ENCODE data around the gene PNMT.

PNMT gene

DNA sequence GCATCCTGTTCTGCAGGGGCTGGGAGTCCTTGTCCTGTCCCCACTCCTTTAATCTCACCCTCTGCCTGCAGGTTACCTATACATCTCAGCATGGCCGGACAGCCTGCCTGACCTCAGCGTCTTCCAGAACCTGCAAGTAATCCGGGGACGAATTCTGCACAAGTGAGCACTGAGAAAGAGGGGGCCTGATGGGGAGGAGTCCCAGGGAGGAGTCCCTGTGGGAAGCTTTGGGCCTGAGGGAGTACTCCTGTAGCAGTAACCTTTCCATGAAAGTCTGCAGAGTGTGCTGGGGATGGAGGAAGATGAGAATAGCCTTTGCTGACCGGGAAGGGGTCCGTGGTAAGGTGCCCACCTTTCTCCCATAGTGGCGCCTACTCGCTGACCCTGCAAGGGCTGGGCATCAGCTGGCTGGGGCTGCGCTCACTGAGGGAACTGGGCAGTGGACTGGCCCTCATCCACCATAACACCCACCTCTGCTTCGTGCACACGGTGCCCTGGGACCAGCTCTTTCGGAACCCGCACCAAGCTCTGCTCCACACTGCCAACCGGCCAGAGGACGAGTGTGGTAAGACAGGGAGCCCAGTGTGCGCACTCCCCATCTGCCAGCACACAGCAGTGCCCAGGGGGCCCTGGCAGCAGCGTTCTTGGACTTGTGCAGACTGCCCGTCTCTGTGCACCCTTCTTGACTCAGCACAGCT, 47.3 kb downstream of the PNMT start:
- Histone ChIP-seq H3K4me1 (ENCODE audit: control insufficient read depth, insufficient read depth, low read length) (no peaks in the 10 kb centered on the region), H3K9me3 (ENCODE audit: control insufficient read depth, insufficient read depth, low read depth, low read length) (no peaks in the 10 kb centered on the region), H3K36me3 (ENCODE audit: control insufficient read depth in 2 of 2, insufficient read depth in 1 of 2, low read length in 2 of 2) (peaks cover 14 to 81% of the 10 kb centered on the region in 2 experiments; a peak in 2 of 3 replicates), H3K27ac (ENCODE audit: extremely low read depth, low read depth, low read length) (no peak overlapping the region), H3K4me3 (ENCODE audit: low read depth, low read length) (no peak overlapping the region)
- TF ChIP-seq SCRT2 (tag by site-specific recombination; IDR thresholded peaks at IDR 0.05) (no peak), KLF1 (tag by site-specific recombination; IDR thresholded peaks at IDR 0.05) (no peak), ZNF660 (tag by site-specific recombination; IDR thresholded peaks at IDR 0.05) (no peak), ZNF501 (tag by site-specific recombination; IDR thresholded peaks at IDR 0.05) (no peak), ZNF701 (tag by site-specific recombination; IDR thresholded peaks at IDR 0.05) (no peak), ZNF112 (tag by site-specific recombination; IDR thresholded peaks at IDR 0.05) (no peak), MEIS1 (CRISPR knock-in tag; IDR thresholded peaks at IDR 0.05; ENCODE audit: borderline replicate concordance) (no peak), ZNF175 (tag by site-specific recombination; IDR thresholded peaks at IDR 0.05) (no peak), ZNF658 (tag by site-specific recombination; IDR thresholded peaks at IDR 0.05) (no peak), ZNF223 (tag by site-specific recombination; IDR thresholded peaks at IDR 0.05) (no peak)
- POLR2A ChIA-PET, result no interaction called here
- CTCF ChIA-PET, result interaction anchor here (0.6 to 0.7 kb wide), 2 partner anchors 14 to 37 kb away, joined by 3 to 4 read pairs; partner anchors contain the start of gene MIEN1

DNA sequence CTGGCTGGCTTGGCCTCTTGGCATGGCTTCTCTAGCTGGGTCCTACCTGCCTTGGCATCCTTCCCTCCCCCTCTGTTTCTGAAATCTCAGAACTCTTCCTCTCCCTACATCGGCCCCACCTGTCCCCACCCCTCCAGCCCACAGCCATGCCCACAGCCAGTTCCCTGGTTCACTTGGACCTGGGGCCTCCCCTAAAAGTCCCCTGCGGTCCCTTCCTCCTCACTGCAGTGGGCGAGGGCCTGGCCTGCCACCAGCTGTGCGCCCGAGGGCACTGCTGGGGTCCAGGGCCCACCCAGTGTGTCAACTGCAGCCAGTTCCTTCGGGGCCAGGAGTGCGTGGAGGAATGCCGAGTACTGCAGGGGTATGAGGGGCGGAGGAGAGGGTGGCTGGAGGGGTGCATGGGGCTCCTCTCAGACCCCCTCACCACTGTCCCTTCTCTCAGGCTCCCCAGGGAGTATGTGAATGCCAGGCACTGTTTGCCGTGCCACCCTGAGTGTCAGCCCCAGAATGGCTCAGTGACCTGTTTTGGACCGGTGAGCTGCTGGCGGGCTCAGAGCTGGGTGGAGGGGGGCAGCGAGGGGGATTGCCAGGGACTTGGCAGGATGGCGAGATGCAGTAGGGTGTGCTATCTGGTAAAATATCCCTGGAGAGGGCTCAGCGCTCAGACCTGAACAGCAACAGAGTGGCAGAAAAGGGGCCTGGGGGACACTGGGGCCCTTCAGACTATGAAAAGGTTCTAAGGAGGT, 48.0 kb downstream of the PNMT start:
- H3K4me3 ChIP-seq (ENCODE audit: low read depth, low read length), result no peak overlapping the region
- no peaks in the 10 kb centered on the region for H3K4me1 ChIP-seq (ENCODE audit: control insufficient read depth, insufficient read depth, low read length)
- ChIA-PET CTCF (interaction anchor here (0.7 kb wide), 1 partner anchor 14 kb away, joined by 3 read pairs; the partner anchor contains the start of gene MIEN1), POLR2A (no interaction called here)
- H3K36me3 ChIP-seq (ENCODE audit: control insufficient read depth in 2 of 2, insufficient read depth in 1 of 2, low read length in 2 of 2), result peaks cover 14 to 75% of the 10 kb centered on the region in 2 experiments; a peak in 2 of 3 replicates
- TF ChIP-seq ZNF266 (tag by site-specific recombination; IDR thresholded peaks at IDR 0.05; ENCODE audit: low read depth) (no peak), ZNF623 (tag by site-specific recombination; IDR thresholded peaks at IDR 0.05) (no peak), ZNF785 (tag by site-specific recombination; IDR thresholded peaks at IDR 0.05) (no peak), GLIS1 (tag by site-specific recombination; IDR thresholded peaks at IDR 0.05) (peak; percentile 16; the same call in 1 of the 2 replicates), ZIC2 (tag by site-specific recombination; IDR thresholded peaks at IDR 0.05) (peak; percentile 18; the same call in 1 of the 2 replicates), ZNF600 (tag by site-specific recombination; IDR thresholded peaks at IDR 0.05) (no peak), ZNF585B (tag by site-specific recombination; IDR thresholded peaks at IDR 0.05) (no peak)
- H3K9me3 ChIP-seq (ENCODE audit: control insufficient read depth, insufficient read depth, low read depth, low read length), result no peaks in the 10 kb centered on the region
- no peak overlapping the region for H3K27ac ChIP-seq (ENCODE audit: extremely low read depth, low read depth, low read length)

GRCh38 chr17:39716879-39717536, 48.8 kb downstream of the PNMT start:
- Histone ChIP-seq H3K9me3 (ENCODE audit: control insufficient read depth, insufficient read depth, low read depth, low read length) (no peaks in the 10 kb centered on the region), H3K36me3 (ENCODE audit: control insufficient read depth in 2 of 2, insufficient read depth in 1 of 2, low read length in 2 of 2) (peaks cover 14 to 71% of the 10 kb centered on the region in 2 experiments; a peak in 2 of 3 replicates), H3K4me1 (ENCODE audit: control insufficient read depth, insufficient read depth, low read length) (no peaks in the 10 kb centered on the region), H3K27ac (ENCODE audit: extremely low read depth, low read depth, low read length) (no peak overlapping the region), H3K4me3 (ENCODE audit: low read depth, low read length) (no peak overlapping the region)
- CTCF ChIA-PET, result no interaction called here
- no peak for TF ChIP-seq ZNF211 (tag by site-specific recombination; IDR thresholded peaks at IDR 0.05; ENCODE audit: low read depth)
- TF ChIP-seq GLIS2 (tag by site-specific recombination; IDR thresholded peaks at IDR 0.05), result peak; percentile 18; the same call in 1 of the 2 replicates
- POLR2A ChIA-PET, result no interaction called here
